Neural cell (in vitro differentiated cells): Measurements from ENCODE around the gene ASIC2. TPM values are rescaled to one million over a fixed set of nuclear protein-coding genes. Genes with fewer than 3 reads are reported as not detected.

ENCODE experiments used
- H2AFZ ChIP-seq: fragments of 200-600, 300-800 bp; sonication (generic), shearing (Covaris generic); 2 replicates; pipeline ENCODE4 v1.6.0; 2014; ENCODE audit warnings: low read depth, mild to moderate bottlenecking, antibody characterized with exemption, low read length, moderate library complexity
- H3F3A ChIP-seq: fragments of 200-600 bp; shearing (Covaris generic); 2 replicates; pipeline ENCODE4 v1.6.1; 2016; ENCODE audit warnings: mild to moderate bottlenecking, moderate library complexity, mixed read lengths, antibody characterized with exemption, low read length; ENCODE audit not compliant: insufficient read depth, poor library complexity, severe bottlenecking
- H3K27ac ChIP-seq: fragments of 200-600, 300-800 bp; sonication (generic), shearing (Covaris generic); 2 replicates; pipeline ENCODE4 v1.5.1; 2014; ENCODE audit warnings: mild to moderate bottlenecking, low read length, moderate library complexity
- H3K27me3 ChIP-seq: fragments of 300-800, 200-600 bp; sonication (generic), shearing (Covaris generic); 2 replicates; pipeline ENCODE4 v1.6.0; 2014; ENCODE audit warnings: mild to moderate bottlenecking, low read depth, low read length, moderate library complexity; ENCODE audit not compliant: insufficient read depth
- H3K36me3 ChIP-seq: fragments of 300-800, 200-600 bp; sonication (generic), shearing (Covaris generic); 2 replicates; pipeline ENCODE4 v1.5.1; 2014; ENCODE audit warnings: mild to moderate bottlenecking, antibody characterized with exemption, low read length, moderate library complexity; ENCODE audit not compliant: insufficient read depth
- H3K4me2 ChIP-seq: fragments of 300-800, 200-600 bp; sonication (generic), shearing (Covaris generic); 2 replicates; pipeline ENCODE4 v1.6.0; 2014; ENCODE audit warnings: mild to moderate bottlenecking, low read length
- H3K4me3 ChIP-seq: fragments of 300-800, 200-600 bp; sonication (generic), shearing (Covaris generic); 2 replicates; pipeline ENCODE4 v1.5.1; 2014; ENCODE audit warnings: mild to moderate bottlenecking, low read length, moderate library complexity
- H3K79me2 ChIP-seq: fragments of 200-600 bp; shearing (Covaris generic); replicated peaks from 2 replicates; pipeline ENCODE4 v1.6.0; 2014; ENCODE audit warnings: mild to moderate bottlenecking, low read length, moderate library complexity; ENCODE audit not compliant: insufficient read depth
- H3K9ac ChIP-seq: fragments of 300-800, 200-600 bp; sonication (generic), shearing (Covaris generic); 2 replicates; pipeline ENCODE4 v1.6.1; 2016; ENCODE audit warnings: mild to moderate bottlenecking, low read length, mixed read lengths
- H3K9me2 ChIP-seq: fragments of 200-600 bp; shearing (Covaris generic); 2 replicates; pipeline ENCODE4 v1.6.1; 2016; ENCODE audit warnings: mild to moderate bottlenecking, low read length, mixed read lengths; ENCODE audit not compliant: insufficient read depth
- H3K9me3 ChIP-seq: fragments of 200-600, 300-800 bp; sonication (generic), shearing (Covaris generic); 2 replicates; pipeline ENCODE4 v1.6.1; 2016; ENCODE audit warnings: mild to moderate bottlenecking, mixed run types, low read length, moderate library complexity, mixed read lengths
- H4K20me1 ChIP-seq: fragments of 200-600 bp; shearing (Covaris generic); 2 replicates; pipeline ENCODE4 v1.6.1; 2016; ENCODE audit warnings: mild to moderate bottlenecking, mixed run types; ENCODE audit not compliant: insufficient read depth
- CTCF ChIP-seq: fragments of 450-650 bp; IDR thresholded peaks from 2 replicates; pipeline ENCODE4 v1.5.1; 2014; ENCODE audit warnings: antibody characterized with exemption, mild to moderate bottlenecking, moderate library complexity; ENCODE audit not compliant: poor library complexity, severe bottlenecking
- EP300 ChIP-seq: fragments of 450-650 bp; conservative IDR thresholded peaks from 2 replicates; pipeline ENCODE4 v1.6.1; 2014; ENCODE audit warnings: antibody characterized with exemption, mild to moderate bottlenecking, moderate library complexity; ENCODE audit not compliant: poor library complexity, severe bottlenecking
- EZH2 ChIP-seq: fragments of 200-600, 300-800 bp; shearing (Covaris generic), sonication (generic); IDR thresholded peaks from 2 replicates; pipeline ENCODE4 v1.6.1; 2014; ENCODE audit warnings: antibody characterized with exemption, low read length, borderline replicate concordance, mild to moderate bottlenecking; ENCODE audit not compliant: insufficient read depth, poor library complexity, severe bottlenecking
- MXI1 ChIP-seq: fragments of 450-650 bp; conservative IDR thresholded peaks from 2 replicates; pipeline ENCODE4 v1.6.1; 2014; ENCODE audit warnings: antibody characterized with exemption, mild to moderate bottlenecking; ENCODE audit not compliant: poor library complexity, severe bottlenecking
- POLR2AphosphoS5 ChIP-seq: IDR thresholded peaks from 2 replicates; pipeline ENCODE4 v1.6.1; 2012
- RAD21 ChIP-seq: fragments of 450-650 bp; conservative IDR thresholded peaks from 2 replicates; pipeline ENCODE4 v1.6.1; 2014; ENCODE audit warnings: antibody characterized with exemption, mild to moderate bottlenecking, moderate library complexity
- REST ChIP-seq: IDR thresholded peaks from 2 replicates; pipeline ENCODE4 v1.6.1; 2012; ENCODE audit warnings: borderline replicate concordance
- SMC3 ChIP-seq: fragments of 450-650 bp; conservative IDR thresholded peaks from 2 replicates; pipeline ENCODE4 v1.6.1; 2014; ENCODE audit warnings: antibody characterized with exemption, mild to moderate bottlenecking, moderate library complexity; ENCODE audit not compliant: poor library complexity
- TAF1 ChIP-seq: IDR thresholded peaks from 2 replicates; pipeline ENCODE4 v1.6.1; 2012; ENCODE audit warnings: low read depth
- polyA plus RNA-seq: library from polyadenylated mRNA; depleted of rRNA; stranded (reverse); fragments of >200 nt; gene quantifications from 2 replicates; pipeline ENCODE4 v1.2.3, GENCODE V29; 2014

ASIC2 gene
- polyA plus RNA-seq, 1 donor from 2014 or later, result 2.4 TPM

- no peaks in the 10 kb centered on the region for H3K79me2 ChIP-seq
- H3K9me3 ChIP-seq, result no peaks in the 10 kb centered on the region
- H4K20me1 ChIP-seq, result no peaks in the 10 kb centered on the region
- H3K4me2 ChIP-seq, result no peak overlapping the region
- TF ChIP-seq MXI1 (no peak), POLR2AphosphoS5 (no peak), RAD21 (no peak), CTCF (no peak), SMC3 (no peak), EP300 (no peak)
- no peaks in the 10 kb centered on the region for H3K27me3 ChIP-seq
- H2AFZ ChIP-seq, result no peak overlapping the region
- no peaks in the 10 kb centered on the region for H3K9me2 ChIP-seq
- H3K9ac ChIP-seq, result no peak overlapping the region
- H3K27ac ChIP-seq, result no peak overlapping the region
- H3K36me3 ChIP-seq, result no peaks in the 10 kb centered on the region
- H3K4me3 ChIP-seq, result no peak overlapping the region
- H3F3A ChIP-seq, result no peaks in the 10 kb centered on the region
Observed at GRCh38 chr17:33204156-33204555, 88.9 kb downstream of the ASIC2 start.

- TF ChIP-seq EP300 (no peak), POLR2AphosphoS5 (no peak), MXI1 (no peak), TAF1 (no peak), SMC3 (no peak), EZH2 (no peak), REST (no peak), RAD21 (no peak), CTCF (no peak)
- Histone ChIP-seq H3K4me3 (no peak overlapping the region), H3K9me3 (no peaks in the 10 kb centered on the region), H3K9me2 (no peaks in the 10 kb centered on the region), H4K20me1 (no peaks in the 10 kb centered on the region), H3K9ac (no peak overlapping the region), H3K4me2 (no peak overlapping the region), H3K27me3 (no peaks in the 10 kb centered on the region), H3F3A (no peaks in the 10 kb centered on the region), H3K27ac (no peak overlapping the region), H2AFZ (no peak overlapping the region), H3K79me2 (no peaks in the 10 kb centered on the region), H3K36me3 (no peaks in the 10 kb centered on the region)
Observed at GRCh38 chr17:33202796-33203495, 90.1 kb downstream of the ASIC2 start.
